Upper lobe of right lung (tissue), 1 donor: ENCODE data around the gene SYNGR1. TPM values are rescaled to one million over a fixed set of nuclear protein-coding genes. Genes with fewer than 3 reads are reported as not detected.
A peak's percentile ranks its signal among the peaks of the same experiment; 100 is the strongest.

Experiments
- ATAC-seq: fragments of 200-7000 bp; cut with Tn5 transposase; one replicate; pipeline ENCODE4 v1.9.1; 2020; ENCODE audit warnings: mild to moderate bottlenecking, moderate library complexity
- DNase-seq: peaks from one replicate; pipeline ENCODE4 v3.0.0-alpha.2; 2020
- H3K27ac ChIP-seq: fragments of 200-600 bp; one replicate; pipeline ENCODE4 v1.8.0; 2022
- H3K27me3 ChIP-seq: fragments of 200-600 bp; one replicate; pipeline ENCODE4 v1.8.0; 2022; ENCODE audit warnings: mild to moderate bottlenecking
- H3K36me3 ChIP-seq: fragments of 200-600 bp; one replicate; pipeline ENCODE4 v1.8.0; 2022
- H3K4me1 ChIP-seq: fragments of 200-600 bp; one replicate; pipeline ENCODE4 v1.8.0; 2022
- H3K4me3 ChIP-seq: fragments of 200-600 bp; one replicate; pipeline ENCODE4 v1.8.0; 2022; ENCODE audit warnings: mild to moderate bottlenecking
- H3K9me3 ChIP-seq: fragments of 200-600 bp; one replicate; pipeline ENCODE4 v1.8.0; 2022
- intact Hi-C: fragments of 100-400 bp; cut with DNase I; formaldehyde crosslinking; loops from one replicate; pipeline ENCODE4 v1.11.0; 2022
- total RNA-seq: library from RNA; stranded (reverse); fragmentation: NEBNext Ultra II Directional; extraction: Animal tissue kit (Norgen Biotek cat#: 25700); gene quantifications from one replicate; pipeline ENCODE4 v1.2.1, GENCODE V29; 2021
- TF ChIP-seq, protein P1 (sequence below): fragments of 200-600 bp; IDR thresholded peaks from one replicate; pipeline ENCODE4 v1.8.0; 2022; ENCODE audit warnings: antibody characterized with exemption
- donor health status: DM: no; HTN: yes; CAD: no; lungs with severe emphysema.

The SYNGR1 gene
- total RNA-seq, 1 donor from 2014 or later: 14.0 TPM

- Histone ChIP-seq H3K27ac (no peak overlapping the region), H3K36me3 (no peaks in the 10 kb centered on the region), H3K9me3 (no peaks in the 10 kb centered on the region), H3K4me3 (no peak overlapping the region), H3K4me1 (no peaks in the 10 kb centered on the region), H3K27me3 (no peaks in the 10 kb centered on the region)
- TF ChIP-seq, protein P1, sequence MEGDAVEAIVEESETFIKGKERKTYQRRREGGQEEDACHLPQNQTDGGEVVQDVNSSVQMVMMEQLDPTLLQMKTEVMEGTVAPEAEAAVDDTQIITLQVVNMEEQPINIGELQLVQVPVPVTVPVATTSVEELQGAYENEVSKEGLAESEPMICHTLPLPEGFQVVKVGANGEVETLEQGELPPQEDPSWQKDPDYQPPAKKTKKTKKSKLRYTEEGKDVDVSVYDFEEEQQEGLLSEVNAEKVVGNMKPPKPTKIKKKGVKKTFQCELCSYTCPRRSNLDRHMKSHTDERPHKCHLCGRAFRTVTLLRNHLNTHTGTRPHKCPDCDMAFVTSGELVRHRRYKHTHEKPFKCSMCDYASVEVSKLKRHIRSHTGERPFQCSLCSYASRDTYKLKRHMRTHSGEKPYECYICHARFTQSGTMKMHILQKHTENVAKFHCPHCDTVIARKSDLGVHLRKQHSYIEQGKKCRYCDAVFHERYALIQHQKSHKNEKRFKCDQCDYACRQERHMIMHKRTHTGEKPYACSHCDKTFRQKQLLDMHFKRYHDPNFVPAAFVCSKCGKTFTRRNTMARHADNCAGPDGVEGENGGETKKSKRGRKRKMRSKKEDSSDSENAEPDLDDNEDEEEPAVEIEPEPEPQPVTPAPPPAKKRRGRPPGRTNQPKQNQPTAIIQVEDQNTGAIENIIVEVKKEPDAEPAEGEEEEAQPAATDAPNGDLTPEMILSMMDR: no peak
- no peak for DNase-seq
- intact Hi-C loops: no loop called here
- ATAC-seq: no peak
These were observed 14.1 kb downstream of the SYNGR1 start for GRCh38 chr22:39363751-39364515.

GRCh38 chr22:39364714-39365491 is 15.1 kb downstream of the SYNGR1 start:
- no peak for DNase-seq
- TF ChIP-seq, protein P1: no peak
- Histone ChIP-seq H3K27me3 (no peaks in the 10 kb centered on the region), H3K27ac (no peak overlapping the region), H3K4me3 (no peak overlapping the region), H3K9me3 (no peaks in the 10 kb centered on the region), H3K36me3 (no peaks in the 10 kb centered on the region), H3K4me1 (no peaks in the 10 kb centered on the region)
- intact Hi-C loops: no loop called here
- ATAC-seq: peak; percentile 10

- Histone ChIP-seq H3K4me3 (no peak overlapping the region), H3K27ac (no peak overlapping the region), H3K36me3 (no peaks in the 10 kb centered on the region), H3K27me3 (no peaks in the 10 kb centered on the region), H3K4me1 (no peaks in the 10 kb centered on the region), H3K9me3 (no peaks in the 10 kb centered on the region)
- TF ChIP-seq, protein P1: no peak
- ATAC-seq: no peak
- DNase-seq: no peak
- intact Hi-C loops: no loop called here
These were observed 15.6 kb downstream of the SYNGR1 start for GRCh38 chr22:39365492-39365780.

DNA sequence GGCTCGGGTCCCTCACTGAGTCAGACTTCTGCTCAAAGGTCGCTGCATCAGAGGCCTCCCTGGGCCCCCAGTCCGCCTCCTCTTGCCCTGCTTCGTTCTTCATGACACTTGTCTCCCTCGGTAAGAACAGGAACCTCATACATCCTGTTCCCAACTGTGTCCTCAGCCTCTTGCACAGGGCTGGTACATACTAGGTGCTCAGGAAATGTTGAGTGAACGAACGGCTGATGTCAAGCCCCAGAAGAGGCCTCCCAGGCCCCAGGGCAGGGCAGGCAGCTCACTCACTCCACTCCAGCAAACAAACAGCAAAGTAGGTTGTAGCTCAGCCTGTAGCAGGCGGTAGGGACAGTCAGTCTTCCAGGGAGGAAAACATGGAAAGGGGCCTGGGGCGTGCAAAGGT is 17.2 kb downstream of the SYNGR1 start:
- intact Hi-C loops: no loop called here
- Histone ChIP-seq H3K4me1 (no peaks in the 10 kb centered on the region), H3K36me3 (no peaks in the 10 kb centered on the region), H3K27me3 (no peaks in the 10 kb centered on the region), H3K9me3 (no peaks in the 10 kb centered on the region), H3K4me3 (no peak overlapping the region), H3K27ac (no peak overlapping the region)
- TF ChIP-seq, protein P1: no peak
- no peak for ATAC-seq
- DNase-seq: no peak

GRCh38 chr22:39368461-39368911 is 18.7 kb downstream of the SYNGR1 start:
- H3K27me3 ChIP-seq: no peaks in the 10 kb centered on the region
- ATAC-seq (no peak), DNase-seq (no peak)
- no peaks in the 10 kb centered on the region for H3K4me1 ChIP-seq
- no peak overlapping the region for H3K4me3 ChIP-seq
- H3K9me3 ChIP-seq: no peaks in the 10 kb centered on the region
- intact Hi-C loops: no loop called here
- TF ChIP-seq, protein P1: no peak
- H3K36me3 ChIP-seq: no peaks in the 10 kb centered on the region
- no peak overlapping the region for H3K27ac ChIP-seq
